Loucy (cell line): ENCODE data around the gene UGT1A9.

Experiments used
- EZH2phosphoT487 ChIP-seq: fragments of 200-600 bp; IDR thresholded peaks from 2 replicates; pipeline ENCODE4 v1.6.1; 2018; ENCODE audit warnings: antibody characterized with exemption, mild to moderate bottlenecking, moderate library complexity, borderline replicate concordance
- TF ChIP-seq, protein P1 (sequence below): fragments of 200-600 bp; sonication (generic); conservative IDR thresholded peaks from 2 replicates; pipeline ENCODE4 v1.5.1; 2014; ENCODE audit warnings: mild to moderate bottlenecking, antibody characterized with exemption, low read length

DNA sequence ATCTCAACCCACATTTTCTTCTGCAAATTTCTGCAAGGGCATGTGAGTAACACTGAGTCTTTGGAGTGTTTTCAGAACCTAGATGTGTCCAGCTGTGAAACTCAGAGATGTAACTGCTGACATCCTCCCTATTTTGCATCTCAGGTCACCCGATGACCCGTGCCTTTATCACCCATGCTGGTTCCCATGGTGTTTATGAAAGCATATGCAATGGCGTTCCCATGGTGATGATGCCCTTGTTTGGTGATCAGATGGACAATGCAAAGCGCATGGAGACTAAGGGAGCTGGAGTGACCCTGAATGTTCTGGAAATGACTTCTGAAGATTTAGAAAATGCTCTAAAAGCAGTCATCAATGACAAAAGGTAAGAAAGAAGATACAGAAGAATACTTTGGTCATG lies 96.4 kb downstream of the UGT1A9 start:
- TF ChIP-seq, protein P1, sequence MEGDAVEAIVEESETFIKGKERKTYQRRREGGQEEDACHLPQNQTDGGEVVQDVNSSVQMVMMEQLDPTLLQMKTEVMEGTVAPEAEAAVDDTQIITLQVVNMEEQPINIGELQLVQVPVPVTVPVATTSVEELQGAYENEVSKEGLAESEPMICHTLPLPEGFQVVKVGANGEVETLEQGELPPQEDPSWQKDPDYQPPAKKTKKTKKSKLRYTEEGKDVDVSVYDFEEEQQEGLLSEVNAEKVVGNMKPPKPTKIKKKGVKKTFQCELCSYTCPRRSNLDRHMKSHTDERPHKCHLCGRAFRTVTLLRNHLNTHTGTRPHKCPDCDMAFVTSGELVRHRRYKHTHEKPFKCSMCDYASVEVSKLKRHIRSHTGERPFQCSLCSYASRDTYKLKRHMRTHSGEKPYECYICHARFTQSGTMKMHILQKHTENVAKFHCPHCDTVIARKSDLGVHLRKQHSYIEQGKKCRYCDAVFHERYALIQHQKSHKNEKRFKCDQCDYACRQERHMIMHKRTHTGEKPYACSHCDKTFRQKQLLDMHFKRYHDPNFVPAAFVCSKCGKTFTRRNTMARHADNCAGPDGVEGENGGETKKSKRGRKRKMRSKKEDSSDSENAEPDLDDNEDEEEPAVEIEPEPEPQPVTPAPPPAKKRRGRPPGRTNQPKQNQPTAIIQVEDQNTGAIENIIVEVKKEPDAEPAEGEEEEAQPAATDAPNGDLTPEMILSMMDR: no peak
- TF ChIP-seq EZH2phosphoT487: no peak
